Neural crest cell (in vitro differentiated cells): ENCODE results near the gene OSBPL10. TPM values are rescaled to one million over a fixed set of nuclear protein-coding genes. Genes with fewer than 3 reads are reported as not detected.

Experiments
- DNase-seq: peaks from one replicate; pipeline ENCODE4 v3.0.0; 2021; ENCODE audit warnings: low read depth, mixed read lengths, low spot score
- H3K27ac Mint-ChIP-seq: one replicate; pipeline ENCODE4 v1.8.0; 2021; ENCODE audit warnings: mild to moderate bottlenecking, mixed read lengths; ENCODE audit not compliant: unreplicated experiment
- H3K27me3 Mint-ChIP-seq: 2 replicates; pipeline ENCODE4 v1.8.0; 2021; ENCODE audit warnings: low read depth, mild to moderate bottlenecking, mixed read lengths
- H3K36me3 Mint-ChIP-seq: 2 replicates; pipeline ENCODE4 v1.8.0; 2021; ENCODE audit warnings: low read depth, mild to moderate bottlenecking, mixed read lengths
- H3K4me1 Mint-ChIP-seq: 2 replicates; pipeline ENCODE4 v1.8.0; 2021; ENCODE audit warnings: mixed read lengths
- H3K4me3 Mint-ChIP-seq: one replicate; pipeline ENCODE4 v1.8.0; 2021; ENCODE audit warnings: mild to moderate bottlenecking, mixed read lengths
- H3K9me3 Mint-ChIP-seq: 2 replicates; pipeline ENCODE4 v1.8.0; 2021; ENCODE audit warnings: mixed read lengths
- total RNA-seq: library from RNA; stranded (reverse); gene quantifications from 2 replicates; pipeline ENCODE4 v1.2.1, GENCODE V29; 2021
- TF ChIP-seq, protein P1 (sequence below): fragments of 200-600 bp; sonication (generic); conservative IDR thresholded peaks from 2 replicates; pipeline ENCODE4 v1.5.0; 2021; ENCODE audit warnings: antibody characterized with exemption, mild to moderate bottlenecking

Gene OSBPL10
- total RNA-seq, 1 donor from 2014 or later: 18.7 TPM

- Mint-ChIP-seq H3K27me3 (no peaks in the 10 kb centered on the region), H3K4me1 (peaks cover 14% of the 10 kb centered on the region), H3K27ac (no peak overlapping the region), H3K36me3 (peaks cover 13% of the 10 kb centered on the region), H3K4me3 (no peak overlapping the region), H3K9me3 (peaks cover 11% of the 10 kb centered on the region)
- TF ChIP-seq, protein P1, sequence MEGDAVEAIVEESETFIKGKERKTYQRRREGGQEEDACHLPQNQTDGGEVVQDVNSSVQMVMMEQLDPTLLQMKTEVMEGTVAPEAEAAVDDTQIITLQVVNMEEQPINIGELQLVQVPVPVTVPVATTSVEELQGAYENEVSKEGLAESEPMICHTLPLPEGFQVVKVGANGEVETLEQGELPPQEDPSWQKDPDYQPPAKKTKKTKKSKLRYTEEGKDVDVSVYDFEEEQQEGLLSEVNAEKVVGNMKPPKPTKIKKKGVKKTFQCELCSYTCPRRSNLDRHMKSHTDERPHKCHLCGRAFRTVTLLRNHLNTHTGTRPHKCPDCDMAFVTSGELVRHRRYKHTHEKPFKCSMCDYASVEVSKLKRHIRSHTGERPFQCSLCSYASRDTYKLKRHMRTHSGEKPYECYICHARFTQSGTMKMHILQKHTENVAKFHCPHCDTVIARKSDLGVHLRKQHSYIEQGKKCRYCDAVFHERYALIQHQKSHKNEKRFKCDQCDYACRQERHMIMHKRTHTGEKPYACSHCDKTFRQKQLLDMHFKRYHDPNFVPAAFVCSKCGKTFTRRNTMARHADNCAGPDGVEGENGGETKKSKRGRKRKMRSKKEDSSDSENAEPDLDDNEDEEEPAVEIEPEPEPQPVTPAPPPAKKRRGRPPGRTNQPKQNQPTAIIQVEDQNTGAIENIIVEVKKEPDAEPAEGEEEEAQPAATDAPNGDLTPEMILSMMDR: no peak
- no peak for DNase-seq
Observed at GRCh38 chr3:31779514-31779913, 201.5 kb downstream of the OSBPL10 start.

DNA sequence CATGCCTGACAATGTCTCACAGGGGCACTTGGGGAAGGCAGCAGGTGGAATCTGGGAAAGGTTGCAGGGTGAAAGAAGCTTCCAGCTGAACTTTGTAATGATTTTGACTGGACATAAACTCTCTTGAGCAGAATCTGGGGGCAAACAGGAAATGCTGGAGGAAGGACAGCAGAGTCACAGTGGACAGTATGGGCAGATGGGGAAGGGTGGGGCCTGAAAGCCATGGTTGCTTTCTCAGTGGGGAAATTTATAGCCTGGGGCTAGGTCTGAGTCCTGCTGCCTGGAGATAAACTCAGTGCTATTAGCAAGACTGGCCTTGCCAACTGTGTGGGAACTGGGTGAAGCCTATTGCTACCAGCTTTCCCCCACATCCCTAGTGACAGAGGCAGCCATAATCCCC, 203.2 kb downstream of the OSBPL10 start:
- peaks cover 11% of the 10 kb centered on the region for H3K9me3 Mint-ChIP-seq
- no peak for DNase-seq
- H3K4me1 Mint-ChIP-seq: peaks cover 14% of the 10 kb centered on the region
- no peak overlapping the region for H3K27ac Mint-ChIP-seq
- no peaks in the 10 kb centered on the region for H3K27me3 Mint-ChIP-seq
- peaks cover 13% of the 10 kb centered on the region for H3K36me3 Mint-ChIP-seq
- TF ChIP-seq, protein P1: no peak
- no peak overlapping the region for H3K4me3 Mint-ChIP-seq

DNA sequence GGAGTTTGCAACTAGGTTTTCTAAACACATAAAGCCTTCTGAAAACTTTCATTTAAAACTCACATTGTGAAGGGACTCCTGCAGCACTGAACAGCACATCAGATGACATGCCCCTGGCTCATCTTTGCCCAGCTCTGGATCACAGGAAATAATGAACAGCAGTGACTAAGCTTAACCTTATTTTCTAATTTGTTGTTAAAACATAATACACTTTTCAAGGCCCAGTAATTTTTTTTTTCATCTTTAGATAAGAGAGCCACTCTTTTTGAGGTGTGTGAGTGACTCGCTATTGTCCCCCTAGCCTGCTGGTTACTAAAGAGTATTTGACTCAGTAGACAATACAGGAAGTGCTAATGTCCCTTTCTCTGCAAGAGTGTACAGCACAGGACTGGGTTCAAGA, 204.0 kb downstream of the OSBPL10 start:
- peaks cover 13% of the 10 kb centered on the region for H3K36me3 Mint-ChIP-seq
- peaks cover 14% of the 10 kb centered on the region for H3K4me1 Mint-ChIP-seq
- no peak overlapping the region for H3K27ac Mint-ChIP-seq
- no peak for DNase-seq
- H3K4me3 Mint-ChIP-seq: no peak overlapping the region
- no peaks in the 10 kb centered on the region for H3K27me3 Mint-ChIP-seq
- TF ChIP-seq, protein P1: no peak
- H3K9me3 Mint-ChIP-seq: peaks cover 11% of the 10 kb centered on the region

DNA sequence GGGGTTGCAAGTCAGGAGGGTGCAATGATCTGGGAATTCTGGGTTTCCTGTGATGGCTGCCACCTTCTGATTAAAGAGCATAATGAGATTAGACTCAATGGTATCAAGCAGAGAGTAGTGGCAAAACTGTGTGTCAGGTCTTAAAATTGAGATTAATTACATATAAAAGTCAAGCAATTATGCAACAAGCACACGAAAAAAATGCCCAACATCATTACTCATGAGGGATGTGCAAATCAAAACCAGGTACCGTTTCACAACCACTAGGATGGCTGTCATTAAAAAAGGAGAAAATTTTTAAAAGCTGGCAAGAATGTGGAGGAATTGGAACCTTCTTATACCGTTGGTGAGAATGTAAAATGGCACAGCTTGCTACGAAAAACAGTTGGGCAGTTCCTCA, 205.0 kb downstream of the OSBPL10 start:
- no peak for DNase-seq
- Mint-ChIP-seq H3K27ac (no peak overlapping the region), H3K9me3 (peaks cover 11% of the 10 kb centered on the region), H3K4me3 (no peak overlapping the region), H3K36me3 (peaks cover 13% of the 10 kb centered on the region), H3K27me3 (no peaks in the 10 kb centered on the region), H3K4me1 (peaks cover 14% of the 10 kb centered on the region)
- TF ChIP-seq, protein P1: no peak

GRCh38 chr3:31775383-31775782, 205.7 kb downstream of the OSBPL10 start:
- Mint-ChIP-seq H3K9me3 (peaks cover 9% of the 10 kb centered on the region), H3K27me3 (no peaks in the 10 kb centered on the region), H3K4me3 (no peak overlapping the region), H3K27ac (no peak overlapping the region), H3K4me1 (peaks cover 14% of the 10 kb centered on the region), H3K36me3 (peaks cover 13% of the 10 kb centered on the region)
- DNase-seq: no peak
- TF ChIP-seq, protein P1: no peak
